Mucosa of rectum (tissue), 2 donors: ENCODE results near the gene POLG2.
"Not testable (repeated sequence)": the region's sequence is repeated elsewhere in the genome, so short reads cannot be mapped to it uniquely, and the experiment has no call there.

Experiments used
- H3K27ac ChIP-seq, 2 donors: one replicate each; pipeline ENCODE4 v1.7.0; 2013; ENCODE audit warnings: inconsistent platforms in 2 of 2, low read depth in 2 of 2, low read length in 2 of 2
- H3K27me3 ChIP-seq, 2 donors: one replicate each; pipeline ENCODE4 v1.7.0; 2013; ENCODE audit warnings: low read length in 2 of 2; ENCODE audit not compliant: control insufficient read depth in 2 of 2, insufficient read depth in 2 of 2
- H3K36me3 ChIP-seq, 2 donors: one replicate each; pipeline ENCODE4 v1.7.0; 2013; ENCODE audit warnings: low read length in 2 of 2; ENCODE audit not compliant: control insufficient read depth in 2 of 2, insufficient read depth in 2 of 2
- H3K4me1 ChIP-seq, 2 donors: one replicate each; pipeline ENCODE4 v1.7.0; 2013; ENCODE audit warnings: low read length in 2 of 2, mild to moderate bottlenecking in 1 of 2; ENCODE audit not compliant: control insufficient read depth in 2 of 2, insufficient read depth in 2 of 2
- H3K4me3 ChIP-seq, 2 donors: one replicate each; pipeline ENCODE4 v1.7.0; 2013; ENCODE audit warnings: low read length in 2 of 2
- H3K9ac ChIP-seq, 2 donors: one replicate each; pipeline ENCODE4 v1.7.0; 2013; ENCODE audit warnings: low read length in 2 of 2, low read depth in 1 of 2, mild to moderate bottlenecking in 1 of 2
- H3K9me3 ChIP-seq, 2 donors: one replicate each; pipeline ENCODE4 v1.7.0; 2013; ENCODE audit warnings: low read length in 2 of 2; ENCODE audit not compliant: control insufficient read depth in 2 of 2
- donor health status: healthy.
- donor health status: Normal muscosa, but diverticular disease.

POLG2 gene

DNA sequence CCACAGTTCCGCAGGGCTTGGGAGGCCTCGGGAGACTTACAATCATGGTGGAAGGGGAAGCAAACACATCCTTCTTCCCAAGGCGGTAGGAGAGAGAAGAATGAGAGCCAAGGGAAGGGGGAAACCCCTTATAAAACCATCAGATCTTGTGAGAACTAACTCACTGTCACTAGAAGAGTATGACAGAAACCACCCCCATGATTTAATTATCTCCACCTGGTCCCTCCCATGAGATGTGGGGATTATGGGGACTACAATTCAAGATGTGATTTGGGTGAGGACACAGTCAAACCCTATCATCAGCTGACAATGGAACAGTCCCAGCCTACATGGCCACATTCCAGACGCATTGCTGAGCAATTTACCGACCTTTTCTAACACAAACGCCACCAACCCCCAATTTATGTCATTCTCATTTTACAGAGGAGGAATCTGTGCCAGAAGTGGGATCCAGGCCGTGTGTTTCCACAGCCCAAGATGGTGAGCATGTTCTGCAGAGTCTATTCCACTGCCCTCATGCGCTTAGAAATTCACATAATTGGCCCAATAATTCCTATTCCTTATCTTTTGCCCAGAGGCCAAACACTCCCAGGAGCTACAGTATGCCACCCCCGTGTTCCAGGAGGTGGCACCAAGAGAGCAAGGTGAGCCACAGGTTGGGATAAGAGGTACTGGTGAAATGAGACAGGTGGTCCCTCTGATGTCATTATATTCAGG is 30.7 kb downstream of the POLG2 start:
- no peaks in the 10 kb centered on the region for H3K27me3 ChIP-seq
- H3K9me3 ChIP-seq, result no peaks in the 10 kb centered on the region
- H3K4me1 ChIP-seq, result no peaks in the 10 kb centered on the region
- H3K27ac ChIP-seq, result no peak overlapping the region
- H3K36me3 ChIP-seq, result no peaks in the 10 kb centered on the region
- no peak overlapping the region for H3K9ac ChIP-seq
- H3K4me3 ChIP-seq, result no peak overlapping the region

DNA sequence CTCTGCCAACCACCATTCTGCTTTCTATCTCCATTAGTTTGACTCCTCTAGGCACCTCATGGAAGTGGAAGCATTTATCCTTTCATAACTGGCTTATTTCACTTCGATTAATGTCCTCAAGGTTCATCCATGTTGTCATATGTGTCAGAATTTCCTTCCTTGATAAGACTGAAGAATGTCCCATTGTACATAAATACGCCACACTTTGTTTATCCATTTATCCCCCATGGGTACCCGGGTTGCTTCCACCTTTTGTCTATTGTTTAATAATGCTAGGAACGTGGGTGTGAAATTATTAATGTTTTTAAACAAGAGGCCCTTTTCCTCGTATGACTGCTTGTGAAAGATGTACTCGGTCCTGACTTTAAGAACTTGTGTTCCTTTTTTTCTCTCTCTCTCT is 35.1 kb downstream of the POLG2 start:
- no peak overlapping the region for H3K27ac ChIP-seq

DNA sequence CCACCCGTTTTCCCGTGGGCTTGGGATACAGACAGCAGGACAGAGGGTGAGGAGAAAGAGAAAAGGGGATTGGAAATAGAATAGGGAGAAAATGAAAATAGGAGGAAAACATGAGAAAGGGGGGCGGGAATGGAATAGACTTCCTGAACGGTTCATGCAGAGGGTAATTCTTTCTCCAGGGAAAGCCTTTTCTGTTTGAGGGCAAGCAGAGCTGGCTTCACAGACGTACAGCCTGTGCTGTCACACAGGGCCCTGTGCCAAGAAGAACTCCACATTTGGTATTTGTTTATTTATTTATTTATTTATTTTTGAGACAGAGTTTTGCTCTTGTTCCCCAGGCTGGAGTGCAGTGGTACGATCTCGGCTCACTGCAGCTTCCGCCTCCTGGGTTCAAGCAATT is 35.9 kb downstream of the POLG2 start:
- no peak overlapping the region for H3K4me3 ChIP-seq
- no peaks in the 10 kb centered on the region for H3K36me3 ChIP-seq
- no peak overlapping the region for H3K27ac ChIP-seq

More for the DNA sequence above, 35.1 kb downstream of the POLG2 start:
- Histone ChIP-seq H3K4me3 (no peak overlapping the region), H3K36me3 (no peaks in the 10 kb centered on the region), H3K27me3 (no peaks in the 10 kb centered on the region), H3K9ac (no peak overlapping the region), H3K4me1 (peaks cover 0 to 4% of the 10 kb centered on the region in 2 donors), H3K9me3 (no peaks in the 10 kb centered on the region)

DNA sequence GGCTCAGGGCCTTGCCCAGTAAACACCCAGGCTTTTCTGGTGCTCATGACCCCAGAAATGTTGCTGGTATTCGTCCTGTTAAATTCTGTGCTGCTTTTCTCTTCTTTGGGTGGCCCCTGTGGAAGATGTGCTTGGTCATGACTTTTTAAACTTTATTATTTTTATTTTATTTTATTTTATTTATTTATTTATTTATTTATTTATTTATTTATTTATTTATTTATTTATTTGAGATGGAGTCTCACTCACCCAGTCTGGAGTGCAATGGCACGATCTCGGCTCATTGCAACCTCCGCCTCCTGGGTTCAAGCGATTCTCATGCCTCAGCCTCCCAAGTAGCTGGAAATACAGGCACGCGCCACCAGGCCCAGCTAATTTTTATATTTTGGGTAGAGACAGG is 37.0 kb downstream of the POLG2 start:
- H3K27me3 ChIP-seq, H3K9ac ChIP-seq, H3K4me1 ChIP-seq, H3K36me3 ChIP-seq, H3K4me3 ChIP-seq, H3K9me3 ChIP-seq, H3K27ac ChIP-seq: not testable (repeated sequence)

More for the DNA sequence above, 35.9 kb downstream of the POLG2 start:
- no peaks in the 10 kb centered on the region for H3K27me3 ChIP-seq
- H3K4me1 ChIP-seq, result peaks cover 0 to 4% of the 10 kb centered on the region in 2 donors
- no peak overlapping the region for H3K9ac ChIP-seq
- no peaks in the 10 kb centered on the region for H3K9me3 ChIP-seq

DNA sequence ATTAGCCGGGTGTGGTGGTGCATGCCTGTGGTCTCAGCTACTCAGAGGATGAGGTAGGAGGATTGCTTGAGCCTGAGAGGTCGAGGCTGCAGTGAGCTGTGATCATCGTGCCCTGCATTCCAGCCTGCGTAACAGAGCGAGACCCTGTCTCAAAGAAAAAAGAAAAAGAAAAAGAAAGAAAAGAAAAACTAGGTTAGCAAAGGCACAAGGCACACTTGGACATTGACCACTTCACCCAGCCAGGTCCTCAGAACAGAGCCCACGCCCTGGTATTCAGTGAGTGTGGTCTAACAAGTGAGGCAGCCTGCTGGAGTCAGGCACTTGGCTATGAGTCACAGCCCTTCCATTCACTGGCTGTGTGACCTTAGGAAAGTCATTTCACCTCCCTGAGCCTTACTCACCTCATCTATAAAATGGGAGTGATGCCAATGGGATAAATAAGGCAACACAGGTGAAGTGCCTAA is 37.5 kb downstream of the POLG2 start:
- Histone ChIP-seq H3K36me3 (no peaks in the 10 kb centered on the region), H3K9ac (no peak overlapping the region), H3K4me1 (peaks cover 0 to 4% of the 10 kb centered on the region in 2 donors)

DNA sequence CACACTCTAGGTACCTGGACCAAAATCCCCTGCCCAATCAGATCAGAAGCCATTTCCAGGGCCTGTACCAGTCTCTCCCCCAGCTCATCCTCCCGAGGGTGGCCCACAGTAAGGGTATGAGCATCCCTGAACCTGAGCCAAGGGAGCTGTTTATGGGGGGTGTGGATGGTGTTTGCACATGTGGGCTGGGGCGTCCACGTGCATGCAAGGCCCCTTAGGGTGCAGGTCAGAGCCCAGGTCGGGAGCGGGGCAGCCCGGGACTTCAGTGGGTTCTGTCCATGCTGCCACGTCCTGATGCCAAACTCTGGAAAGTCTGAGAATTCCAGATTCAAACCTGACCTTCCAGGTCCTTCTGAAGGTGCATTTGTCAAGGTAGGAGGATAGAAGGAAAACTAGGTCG is 38.1 kb downstream of the POLG2 start:
- no peak overlapping the region for H3K27ac ChIP-seq
- H3K9me3 ChIP-seq, result no peaks in the 10 kb centered on the region
- peaks cover 0 to 4% of the 10 kb centered on the region in 2 donors for H3K4me1 ChIP-seq
- H3K36me3 ChIP-seq, result no peaks in the 10 kb centered on the region
- H3K4me3 ChIP-seq, result no peak overlapping the region
- H3K27me3 ChIP-seq, result no peaks in the 10 kb centered on the region
- H3K9ac ChIP-seq, result no peak overlapping the region

More for the DNA sequence above, 37.5 kb downstream of the POLG2 start:
- Histone ChIP-seq H3K9me3 (no peaks in the 10 kb centered on the region), H3K4me3 (no peak overlapping the region), H3K27ac (no peak overlapping the region), H3K27me3 (no peaks in the 10 kb centered on the region)

DNA sequence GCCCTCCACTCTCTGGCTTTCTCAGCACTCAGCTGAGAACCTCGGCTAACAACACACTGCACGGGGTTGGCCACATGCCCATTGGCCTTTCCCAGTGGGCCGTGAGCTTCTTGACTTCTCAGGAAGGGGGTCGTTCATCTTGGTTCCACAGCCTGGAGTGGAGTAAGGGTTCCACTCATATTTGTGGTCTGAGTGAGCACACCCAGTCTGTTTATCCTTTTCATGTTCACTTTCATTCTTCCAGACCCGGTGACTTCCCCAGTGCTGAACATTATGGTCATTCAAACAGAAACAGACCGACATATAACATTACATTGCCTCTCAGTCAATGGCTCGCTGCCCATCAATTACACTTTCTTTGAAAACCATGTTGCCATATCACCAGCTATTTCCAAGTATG is 39.7 kb downstream of the POLG2 start:
- Histone ChIP-seq H3K27ac (no peak overlapping the region), H3K9ac (no peak overlapping the region), H3K36me3 (no peaks in the 10 kb centered on the region), H3K9me3 (no peaks in the 10 kb centered on the region), H3K27me3 (no peaks in the 10 kb centered on the region), H3K4me1 (peaks cover 0 to 4% of the 10 kb centered on the region in 2 donors), H3K4me3 (no peak overlapping the region)

DNA sequence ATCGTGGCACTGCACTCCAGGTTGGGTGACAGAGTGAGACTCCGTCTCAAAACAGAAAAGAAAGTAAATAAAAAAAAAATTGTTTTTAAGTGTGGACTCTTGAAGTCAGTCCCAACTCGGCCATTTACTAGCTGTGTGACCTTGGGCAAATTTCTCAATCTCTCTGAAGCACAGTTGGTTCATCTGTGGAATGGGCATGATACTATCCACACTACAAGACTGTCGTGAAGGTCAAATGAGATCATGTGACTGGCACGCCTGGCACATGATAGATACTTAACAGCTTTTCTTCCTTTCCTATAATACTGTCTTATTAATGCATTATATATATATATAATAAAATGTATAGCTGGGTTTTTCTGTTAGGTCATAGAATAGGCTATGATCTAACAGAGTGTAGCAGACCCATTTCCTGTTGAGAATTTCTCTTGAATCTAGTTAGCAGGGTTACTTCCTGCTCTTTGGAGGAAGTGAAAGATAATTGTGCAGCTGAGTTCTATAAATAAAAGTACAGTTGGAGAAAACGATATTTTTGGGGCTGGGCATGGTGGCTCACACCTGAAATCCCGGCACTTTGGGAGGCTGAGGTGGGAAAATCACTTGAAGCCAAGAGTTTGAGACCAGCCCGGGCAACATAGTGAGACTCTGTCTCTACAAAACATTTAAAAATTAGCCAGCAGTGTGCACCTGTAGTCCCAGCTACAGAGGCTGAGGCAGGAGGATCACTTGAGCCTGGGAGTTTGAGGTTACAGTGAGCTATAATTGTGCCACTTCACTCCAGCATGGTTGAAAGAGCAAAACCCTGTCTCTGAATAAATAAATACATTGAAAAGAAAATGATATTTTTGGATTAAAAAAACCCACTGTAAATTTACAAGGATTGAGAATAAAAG is 40.6 kb downstream of the POLG2 start:
- Histone ChIP-seq H3K36me3 (no peaks in the 10 kb centered on the region), H3K27ac (peak overlapping the region in 1 of 2 donors; percentile 32), H3K4me1 (peaks cover 0 to 4% of the 10 kb centered on the region in 2 donors), H3K4me3 (peak overlapping the region in 1 of 2 donors; percentile 7), H3K27me3 (no peaks in the 10 kb centered on the region), H3K9ac (no peak overlapping the region), H3K9me3 (no peaks in the 10 kb centered on the region)

DNA sequence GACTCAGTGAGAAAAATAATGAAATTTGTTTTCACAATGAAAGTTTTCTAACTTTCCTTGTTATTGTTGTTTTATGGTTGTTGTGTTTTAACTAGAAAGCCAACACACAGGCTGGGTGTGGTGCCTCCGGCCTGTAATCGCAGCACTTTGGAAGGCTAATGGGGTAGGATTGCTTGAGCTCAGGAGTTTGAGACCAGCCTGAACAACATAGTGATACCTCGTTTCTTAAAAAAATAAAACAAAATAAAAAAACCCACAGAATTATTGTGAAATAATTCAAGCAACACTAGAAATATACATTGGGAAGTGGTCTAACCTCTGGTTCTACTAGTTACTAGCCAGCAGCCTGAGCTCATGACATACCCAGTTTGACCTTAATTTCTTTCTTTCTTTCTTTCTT is 47.3 kb downstream of the POLG2 start:
- peaks cover 0 to 9% of the 10 kb centered on the region in 2 donors for H3K4me1 ChIP-seq
- no peaks in the 10 kb centered on the region for H3K9me3 ChIP-seq
- H3K27ac ChIP-seq, result peak overlapping the region; percentile 61
- no peaks in the 10 kb centered on the region for H3K27me3 ChIP-seq
- H3K36me3 ChIP-seq, result no peaks in the 10 kb centered on the region
- no peak overlapping the region for H3K9ac ChIP-seq
- H3K4me3 ChIP-seq, result peak overlapping the region in 1 of 2 donors; percentile 59
